Stimulated activated naive CD8-positive, alpha-beta T cell treated with anti-CD3 and anti-CD28 coated beads, Interleukin-15, Interleukin-2, amounts not matched to agents 100 ng/mL and 50 ng/mL, for 24 hours (primary cell): ENCODE results near the gene MS4A10.
"Not testable (repeated sequence)": the region's sequence is repeated elsewhere in the genome, so short reads cannot be mapped to it uniquely, and the experiment has no call there.

Source experiments
- H3K27ac Mint-ChIP-seq: one replicate; pipeline ENCODE4 v1.8.0; 2021; ENCODE audit warnings: mild to moderate bottlenecking, mixed read lengths
- H3K27me3 Mint-ChIP-seq: one replicate; pipeline ENCODE4 v1.8.0; 2021; ENCODE audit warnings: mixed read lengths
- H3K36me3 Mint-ChIP-seq: one replicate; pipeline ENCODE4 v1.8.0; 2021; ENCODE audit warnings: low read depth, mixed read lengths
- H3K4me1 Mint-ChIP-seq: one replicate; pipeline ENCODE4 v1.8.0; 2021; ENCODE audit warnings: low read depth, mixed read lengths
- H3K4me3 Mint-ChIP-seq: one replicate; pipeline ENCODE4 v1.8.0; 2021; ENCODE audit warnings: mild to moderate bottlenecking, mixed read lengths
- H3K9me3 Mint-ChIP-seq: one replicate; pipeline ENCODE4 v1.8.0; 2021; ENCODE audit warnings: mixed read lengths

The MS4A10 gene

GRCh38 chr11:60785136-60785535 is at the start of gene MS4A10:
MS4A10 (plus strand) TSS chr11:60785333; CDS start chr11:60790336, 5,003 bp downstream.
- Mint-ChIP-seq H3K4me1 (no peaks in the 10 kb centered on the region), H3K36me3 (no peaks in the 10 kb centered on the region), H3K27ac (no peak within 1 kb of the TSS), H3K9me3 (no peaks in the 10 kb centered on the region), H3K4me3 (no peak within 1 kb of the TSS), H3K27me3 (no peaks in the 10 kb centered on the region)

- Mint-ChIP-seq H3K36me3 (no peaks in the 10 kb centered on the region), H3K4me1 (no peaks in the 10 kb centered on the region), H3K27me3 (peaks cover 13% of the 10 kb centered on the region), H3K27ac (no peak overlapping the region), H3K9me3 (no peaks in the 10 kb centered on the region), H3K4me3 (no peak overlapping the region)
These were observed 46.0 kb upstream of the MS4A10 start for GRCh38 chr11:60739114-60739513.

GRCh38 chr11:60740573-60740972 is 44.6 kb upstream of the MS4A10 start:
- no peak overlapping the region for H3K4me3 Mint-ChIP-seq
- H3K9me3 Mint-ChIP-seq, result no peaks in the 10 kb centered on the region
- no peak overlapping the region for H3K27ac Mint-ChIP-seq
- peaks cover 13% of the 10 kb centered on the region for H3K27me3 Mint-ChIP-seq
- no peaks in the 10 kb centered on the region for H3K4me1 Mint-ChIP-seq
- H3K36me3 Mint-ChIP-seq, result no peaks in the 10 kb centered on the region

GRCh38 chr11:60741421-60741820 is 43.7 kb upstream of the MS4A10 start:
- no peak overlapping the region for H3K4me3 Mint-ChIP-seq
- peaks cover 9% of the 10 kb centered on the region for H3K27me3 Mint-ChIP-seq
- no peak overlapping the region for H3K27ac Mint-ChIP-seq
- H3K36me3 Mint-ChIP-seq, result no peaks in the 10 kb centered on the region
- no peaks in the 10 kb centered on the region for H3K9me3 Mint-ChIP-seq
- H3K4me1 Mint-ChIP-seq, result no peaks in the 10 kb centered on the region

GRCh38 chr11:60743058-60743457 is 42.1 kb upstream of the MS4A10 start:
- Mint-ChIP-seq H3K9me3 (peaks cover 5% of the 10 kb centered on the region), H3K4me1 (no peaks in the 10 kb centered on the region), H3K27me3 (peaks cover 9% of the 10 kb centered on the region), H3K36me3 (no peaks in the 10 kb centered on the region), H3K27ac (no peak overlapping the region), H3K4me3 (no peak overlapping the region)

GRCh38 chr11:60744114-60744513 is 41.0 kb upstream of the MS4A10 start:
- Mint-ChIP-seq H3K4me3 (no peak overlapping the region), H3K27me3 (peaks cover 3% of the 10 kb centered on the region), H3K36me3 (no peaks in the 10 kb centered on the region), H3K27ac (no peak overlapping the region), H3K9me3 (peaks cover 5% of the 10 kb centered on the region), H3K4me1 (no peaks in the 10 kb centered on the region)

- peaks cover 13% of the 10 kb centered on the region for H3K27me3 Mint-ChIP-seq
- no peak overlapping the region for H3K27ac Mint-ChIP-seq
- H3K9me3 Mint-ChIP-seq, result peaks cover 5% of the 10 kb centered on the region
- no peaks in the 10 kb centered on the region for H3K36me3 Mint-ChIP-seq
- H3K4me1 Mint-ChIP-seq, result no peaks in the 10 kb centered on the region
- no peak overlapping the region for H3K4me3 Mint-ChIP-seq
These were observed 37.7 kb upstream of the MS4A10 start for GRCh38 chr11:60747359-60747873.

GRCh38 chr11:60748225-60748624 is 36.9 kb upstream of the MS4A10 start:
- no peaks in the 10 kb centered on the region for H3K4me1 Mint-ChIP-seq
- H3K27me3 Mint-ChIP-seq, result peaks cover 20% of the 10 kb centered on the region
- no peak overlapping the region for H3K27ac Mint-ChIP-seq
- H3K36me3 Mint-ChIP-seq, result no peaks in the 10 kb centered on the region
- H3K4me3 Mint-ChIP-seq, result no peak overlapping the region
- peaks cover 5% of the 10 kb centered on the region for H3K9me3 Mint-ChIP-seq

- Mint-ChIP-seq H3K27ac (no peak overlapping the region), H3K4me3 (no peak overlapping the region), H3K36me3 (no peaks in the 10 kb centered on the region), H3K9me3 (peaks cover 5% of the 10 kb centered on the region), H3K4me1 (no peaks in the 10 kb centered on the region), H3K27me3 (peaks cover 21% of the 10 kb centered on the region)
These were observed 36.3 kb upstream of the MS4A10 start for GRCh38 chr11:60748821-60749220.

GRCh38 chr11:60750911-60751310 is 34.2 kb upstream of the MS4A10 start:
- peaks cover 5% of the 10 kb centered on the region for H3K9me3 Mint-ChIP-seq
- no peaks in the 10 kb centered on the region for H3K36me3 Mint-ChIP-seq
- no peak overlapping the region for H3K4me3 Mint-ChIP-seq
- H3K27me3 Mint-ChIP-seq, result peaks cover 21% of the 10 kb centered on the region
- H3K27ac Mint-ChIP-seq, result no peak overlapping the region
- H3K4me1 Mint-ChIP-seq, result no peaks in the 10 kb centered on the region

- Mint-ChIP-seq H3K4me3 (no peak overlapping the region), H3K4me1 (no peaks in the 10 kb centered on the region), H3K27ac (no peak overlapping the region), H3K36me3 (no peaks in the 10 kb centered on the region), H3K9me3 (no peaks in the 10 kb centered on the region), H3K27me3 (peaks cover 32% of the 10 kb centered on the region)
These were observed 31.8 kb upstream of the MS4A10 start for GRCh38 chr11:60753309-60753708.

- Mint-ChIP-seq H3K27ac (no peak overlapping the region), H3K27me3 (peaks cover 44% of the 10 kb centered on the region), H3K36me3 (no peaks in the 10 kb centered on the region), H3K9me3 (no peaks in the 10 kb centered on the region), H3K4me1 (no peaks in the 10 kb centered on the region), H3K4me3 (no peak overlapping the region)
These were observed 30.2 kb upstream of the MS4A10 start for GRCh38 chr11:60754887-60755286.

GRCh38 chr11:60756307-60757032 is 28.7 kb upstream of the MS4A10 start, which contains the start of gene MS4A15:
MS4A15 (plus strand) TSS chr11:60756867; CDS start chr11:60763734, 6,867 bp downstream.
- Mint-ChIP-seq H3K27me3 (peaks cover 49% of the 10 kb centered on the region), H3K4me3 (no peak within 1 kb of the TSS), H3K9me3 (no peaks in the 10 kb centered on the region), H3K36me3 (no peaks in the 10 kb centered on the region), H3K27ac (no peak within 1 kb of the TSS), H3K4me1 (no peaks in the 10 kb centered on the region)

GRCh38 chr11:60757231-60757800 is 27.8 kb upstream of the MS4A10 start:
- H3K4me3 Mint-ChIP-seq, result no peak overlapping the region
- H3K36me3 Mint-ChIP-seq, result no peaks in the 10 kb centered on the region
- peaks cover 43% of the 10 kb centered on the region for H3K27me3 Mint-ChIP-seq
- H3K27ac Mint-ChIP-seq, result no peak overlapping the region
- H3K4me1 Mint-ChIP-seq, result peaks cover 3% of the 10 kb centered on the region
- H3K9me3 Mint-ChIP-seq, result no peaks in the 10 kb centered on the region

GRCh38 chr11:60758671-60759070 is 26.5 kb upstream of the MS4A10 start:
- H3K27ac Mint-ChIP-seq, H3K4me1 Mint-ChIP-seq, H3K9me3 Mint-ChIP-seq, H3K4me3 Mint-ChIP-seq, H3K36me3 Mint-ChIP-seq: not testable (repeated sequence)
- peaks cover 34% of the 10 kb centered on the region for H3K27me3 Mint-ChIP-seq
